Trophoblast cell (in vitro differentiated cells and primary cell): ENCODE data around the gene NELFB.
A peak's percentile ranks its signal among the peaks of the same experiment; 100 is the strongest.

Experiments used
- DNase-seq, 2 donors: peaks; one replicate each; pipeline ENCODE4 v3.0.0-alpha.2; 2016
- H2AFZ ChIP-seq: 2 replicates; pipeline ENCODE4 v1.6.1; 2013; ENCODE audit warnings: low read length, moderate library complexity, mild to moderate bottlenecking; ENCODE audit not compliant: insufficient read depth, poor library complexity
- H2AK5ac ChIP-seq: 2 replicates; pipeline ENCODE4 v1.6.1; 2013; ENCODE audit warnings: mild to moderate bottlenecking, low read length
- H2BK120ac ChIP-seq: 2 replicates; pipeline ENCODE4 v1.6.1; 2013; ENCODE audit warnings: low read length, mild to moderate bottlenecking, moderate library complexity; ENCODE audit not compliant: insufficient read depth, poor library complexity
- H2BK12ac ChIP-seq: 2 replicates; pipeline ENCODE4 v1.6.1; 2013; ENCODE audit warnings: mild to moderate bottlenecking, low read length, moderate library complexity
- H2BK5ac ChIP-seq: 2 replicates; pipeline ENCODE4 v1.6.1; 2013; ENCODE audit warnings: low read length, low read depth, moderate library complexity, mild to moderate bottlenecking; ENCODE audit not compliant: poor library complexity
- H3K14ac ChIP-seq: 2 replicates; pipeline ENCODE4 v1.6.1; 2013; ENCODE audit warnings: mild to moderate bottlenecking, low read length
- H3K18ac ChIP-seq: 2 replicates; pipeline ENCODE4 v1.6.1; 2013; ENCODE audit warnings: mild to moderate bottlenecking, low read length
- H3K23ac ChIP-seq: 2 replicates; pipeline ENCODE4 v1.6.1; 2013; ENCODE audit warnings: low read length
- H3K27ac ChIP-seq: 2 replicates; pipeline ENCODE4 v1.5.1; 2013; ENCODE audit warnings: low read depth, mild to moderate bottlenecking, inconsistent platforms, low read length, moderate library complexity
- H3K27me3 ChIP-seq: 2 replicates; pipeline ENCODE4 v1.6.1; 2013; ENCODE audit warnings: inconsistent platforms, mild to moderate bottlenecking, low read length, moderate library complexity; ENCODE audit not compliant: insufficient read depth
- H3K36me3 ChIP-seq, 2 experiments: 1 replicate in 1 of 2; 2 replicates in 1 of 2; pipeline ENCODE4 v1.6.1; 2013; ENCODE audit warnings: low read length in 2 of 2, mild to moderate bottlenecking in 2 of 2, moderate library complexity in 1 of 2; ENCODE audit not compliant: insufficient read depth in 2 of 2, control insufficient read depth in 1 of 2
- H3K4ac ChIP-seq: 2 replicates; pipeline ENCODE4 v1.6.1; 2013; ENCODE audit warnings: low read depth, mild to moderate bottlenecking, low read length, moderate library complexity
- H3K4me1 ChIP-seq, 2 experiments: 1 replicate in 1 of 2; 2 replicates in 1 of 2; pipeline ENCODE4 v1.6.1; 2013; ENCODE audit warnings: low read length in 2 of 2, mild to moderate bottlenecking in 2 of 2, moderate library complexity in 1 of 2; ENCODE audit not compliant: insufficient read depth in 2 of 2, control insufficient read depth in 1 of 2
- H3K4me2 ChIP-seq: 2 replicates; pipeline ENCODE4 v1.6.1; 2013; ENCODE audit warnings: inconsistent platforms, mild to moderate bottlenecking, low read length, moderate library complexity
- H3K4me3 ChIP-seq: 2 replicates; pipeline ENCODE4 v1.5.1; 2013; ENCODE audit warnings: mild to moderate bottlenecking, low read depth, low read length, inconsistent platforms
- H3K79me1 ChIP-seq: one replicate; pipeline ENCODE4 v1.6.1; 2013; ENCODE audit warnings: low read length
- H3K79me2 ChIP-seq: 2 replicates; pipeline ENCODE4 v1.6.1; 2013; ENCODE audit warnings: low read length, mild to moderate bottlenecking; ENCODE audit not compliant: control insufficient read depth, insufficient read depth, poor library complexity
- H3K9ac ChIP-seq: 2 replicates; pipeline ENCODE4 v1.6.1; 2013; ENCODE audit warnings: mild to moderate bottlenecking, low read length
- H3K9me3 ChIP-seq: 2 replicates; pipeline ENCODE4 v1.6.1; 2013; ENCODE audit warnings: low read depth, mild to moderate bottlenecking, control low read depth, inconsistent platforms, low read length; ENCODE audit not compliant: insufficient read depth
- H4K12ac ChIP-seq: 2 replicates; pipeline ENCODE4 v1.6.1; 2013; ENCODE audit warnings: low read depth, mild to moderate bottlenecking, low read length, moderate library complexity
- H4K8ac ChIP-seq: 2 replicates; pipeline ENCODE4 v1.6.1; 2013; ENCODE audit warnings: low read depth, mild to moderate bottlenecking, low read length, moderate library complexity
- H4K91ac ChIP-seq: one replicate; pipeline ENCODE4 v1.6.1; 2013; ENCODE audit warnings: low read depth, mild to moderate bottlenecking, low read length, moderate library complexity
- WGBS: extraction: QIAGEN DNeasy Blood & Tissue Kit; methylation state at CpG from one replicate; pipeline ENCODE4 v1.1.7; 2013; ENCODE audit warnings: missing lambda C conversion rate; ENCODE audit not compliant: insufficient read length, insufficient coverage; ENCODE audit errors: extremely low coverage; 5-methylcytosine and 5-hydroxymethylcytosine counted together

The NELFB gene

GRCh38 chr9:137280474-137281344 is 25.6 kb downstream of the NELFB start:
- no CpG with 5 or more reads among the region's 85 CpGs for WGBS

GRCh38 chr9:137281345-137282116 is 26.4 kb downstream of the NELFB start:
- H3K14ac ChIP-seq = no peak overlapping the region
- H3K27ac ChIP-seq = no peak overlapping the region
- no peak overlapping the region for H2BK120ac ChIP-seq
- H3K18ac ChIP-seq = no peak overlapping the region
- no peak for DNase-seq
- peaks cover 17% of the 10 kb centered on the region for H3K9me3 ChIP-seq
- no peak overlapping the region for H2BK12ac ChIP-seq
- H3K4me1 ChIP-seq = peaks cover 24 to 27% of the 10 kb centered on the region in 2 experiments
- H3K79me2 ChIP-seq = peaks cover 5% of the 10 kb centered on the region
- H3K23ac ChIP-seq = no peak overlapping the region
- no peak overlapping the region for H2BK5ac ChIP-seq
- H3K27me3 ChIP-seq = no peaks in the 10 kb centered on the region
- H3K4ac ChIP-seq = no peak overlapping the region
- WGBS = no CpG with 5 or more reads among the region's 39 CpGs
- H4K12ac ChIP-seq = no peak overlapping the region
- H3K36me3 ChIP-seq = peaks cover 15 to 16% of the 10 kb centered on the region in 2 experiments
- no peak overlapping the region for H2AK5ac ChIP-seq
- no peak overlapping the region for H4K91ac ChIP-seq
- no peak overlapping the region for H3K9ac ChIP-seq
- H3K4me3 ChIP-seq = no peak overlapping the region
- peak overlapping the region; percentile 36 for H4K8ac ChIP-seq
- H3K79me1 ChIP-seq = peaks cover 17% of the 10 kb centered on the region
- H2AFZ ChIP-seq = no peak overlapping the region
- H3K4me2 ChIP-seq = peak overlapping the region; percentile 83

More at GRCh38 chr9:137280474-137281344, 25.6 kb downstream of the NELFB start:
- peak overlapping the region; percentile 59 for H3K18ac ChIP-seq
- peak in 1 of 2 donors; percentile 32 for DNase-seq
- H3K4ac ChIP-seq = peak overlapping the region; percentile 29
- peaks cover 27 to 29% of the 10 kb centered on the region in 2 experiments for H3K4me1 ChIP-seq
- H2BK120ac ChIP-seq = no peak overlapping the region
- H4K12ac ChIP-seq = no peak overlapping the region
- no peak overlapping the region for H3K23ac ChIP-seq
- no peak overlapping the region for H2AFZ ChIP-seq
- H3K4me2 ChIP-seq = peak overlapping the region; percentile 83
- H3K4me3 ChIP-seq = peak overlapping the region; percentile 44
- no peak overlapping the region for H4K91ac ChIP-seq
- H3K9me3 ChIP-seq = peaks cover 17% of the 10 kb centered on the region
- peak overlapping the region; percentile 54 for H3K14ac ChIP-seq
- peaks cover 15 to 16% of the 10 kb centered on the region in 2 experiments for H3K36me3 ChIP-seq
- no peak overlapping the region for H2BK12ac ChIP-seq
- H3K27me3 ChIP-seq = no peaks in the 10 kb centered on the region
- no peak overlapping the region for H2BK5ac ChIP-seq
- H3K9ac ChIP-seq = peak overlapping the region; percentile 31
- H3K79me2 ChIP-seq = peaks cover 5% of the 10 kb centered on the region
- no peak overlapping the region for H2AK5ac ChIP-seq
- peaks cover 17% of the 10 kb centered on the region for H3K79me1 ChIP-seq
- H4K8ac ChIP-seq = peak overlapping the region; percentile 36
- no peak overlapping the region for H3K27ac ChIP-seq

- DNase-seq = peak; percentile 42 to 68
- Histone ChIP-seq H4K12ac (no peak overlapping the region), H2BK5ac (no peak overlapping the region), H3K4me2 (no peak overlapping the region), H3K36me3 (no peaks in the 10 kb centered on the region), H3K79me1 (no peaks in the 10 kb centered on the region), H2BK120ac (no peak overlapping the region), H3K27ac (no peak overlapping the region), H4K91ac (no peak overlapping the region), H2AK5ac (no peak overlapping the region), H3K79me2 (no peaks in the 10 kb centered on the region), H3K4ac (no peak overlapping the region), H3K14ac (no peak overlapping the region), H3K27me3 (no peaks in the 10 kb centered on the region), H3K9me3 (peaks cover 2% of the 10 kb centered on the region), H4K8ac (no peak overlapping the region), H3K4me3 (no peak overlapping the region), H3K9ac (no peak overlapping the region), H3K18ac (no peak overlapping the region), H2AFZ (no peak overlapping the region), H2BK12ac (no peak overlapping the region), H3K4me1 (no peaks in the 10 kb centered on the region), H3K23ac (no peak overlapping the region)
- WGBS = no CpG with 5 or more reads among the region's 14 CpGs
These were observed 31.9 kb downstream of the NELFB start for GRCh38 chr9:137286975-137287383.

DNA sequence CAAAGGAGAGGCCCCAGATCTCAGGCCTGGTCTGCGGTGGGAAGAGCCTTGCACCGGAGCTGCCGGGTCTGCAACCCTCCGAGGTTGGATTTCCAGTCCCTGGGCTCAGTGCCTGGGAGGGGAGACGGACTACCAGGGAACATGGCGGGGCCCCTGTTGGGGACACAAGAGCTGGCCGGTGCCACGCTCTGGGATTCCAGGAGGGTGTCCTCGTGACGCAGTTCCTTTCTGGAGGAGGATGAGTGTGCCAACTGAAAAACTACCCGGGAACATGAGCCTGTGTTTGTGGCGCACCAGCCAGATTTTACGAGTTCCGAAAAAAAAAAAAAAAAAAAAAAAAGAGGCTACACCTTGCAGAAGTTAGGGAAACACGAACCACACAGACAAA is 38.0 kb downstream of the NELFB start:
- Histone ChIP-seq H2BK12ac (no peak overlapping the region), H3K23ac (no peak overlapping the region), H3K9me3 (peaks cover 8% of the 10 kb centered on the region), H2AK5ac (no peak overlapping the region), H3K79me1 (no peaks in the 10 kb centered on the region), H3K27ac (no peak overlapping the region), H3K79me2 (no peaks in the 10 kb centered on the region), H3K36me3 (no peaks in the 10 kb centered on the region), H3K4me1 (peaks cover 3 to 13% of the 10 kb centered on the region in 2 experiments), H4K91ac (no peak overlapping the region), H2BK5ac (no peak overlapping the region), H3K18ac (no peak overlapping the region), H3K4me2 (no peak overlapping the region), H3K9ac (peak overlapping the region; percentile 12), H2BK120ac (no peak overlapping the region), H3K4ac (no peak overlapping the region), H2AFZ (no peak overlapping the region), H3K14ac (no peak overlapping the region), H4K8ac (no peak overlapping the region), H3K27me3 (peaks cover 5% of the 10 kb centered on the region), H3K4me3 (peak overlapping the region; percentile 33), H4K12ac (no peak overlapping the region)
- DNase-seq = no peak
- no CpG with 5 or more reads among the region's 15 CpGs for WGBS
